Fibroblast of upper back skin (primary cell): ENCODE measurements around the gene CHP2.
"Not testable (repeated sequence)": the region's sequence is repeated elsewhere in the genome, so short reads cannot be mapped to it uniquely, and the experiment has no call there.

Source experiments
- DNase-seq: peaks from one replicate; pipeline ENCODE4 v3.0.0-alpha.2; 2013

Gene CHP2

DNA sequence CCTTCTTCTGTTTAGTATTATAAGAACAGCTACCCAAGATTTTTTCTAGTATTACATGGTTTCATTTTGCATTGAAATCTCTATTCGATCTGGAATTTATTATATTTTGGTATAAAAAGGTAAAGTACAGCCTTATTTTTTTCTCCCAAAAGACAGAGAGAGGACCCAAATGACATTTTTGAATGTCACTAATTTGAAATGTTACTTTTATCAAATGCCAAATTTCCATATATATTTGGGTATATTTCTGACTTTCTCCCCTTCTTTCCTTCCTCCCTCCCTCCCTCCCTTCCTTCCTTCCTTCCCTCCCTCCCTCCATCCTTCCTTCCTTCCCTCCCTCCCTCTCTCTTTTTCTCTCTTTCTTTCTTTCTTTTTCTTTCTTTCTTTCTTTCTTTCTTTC is 6.2 kb upstream of the CHP2 start:
- no peak for DNase-seq

- DNase-seq, result not testable (repeated sequence)
Observed at GRCh38 chr16:23751053-23751452, 3.8 kb upstream of the CHP2 start.

GRCh38 chr16:23753908-23754593 is 775 bp upstream of the CHP2 start:
- no peak for DNase-seq

DNA sequence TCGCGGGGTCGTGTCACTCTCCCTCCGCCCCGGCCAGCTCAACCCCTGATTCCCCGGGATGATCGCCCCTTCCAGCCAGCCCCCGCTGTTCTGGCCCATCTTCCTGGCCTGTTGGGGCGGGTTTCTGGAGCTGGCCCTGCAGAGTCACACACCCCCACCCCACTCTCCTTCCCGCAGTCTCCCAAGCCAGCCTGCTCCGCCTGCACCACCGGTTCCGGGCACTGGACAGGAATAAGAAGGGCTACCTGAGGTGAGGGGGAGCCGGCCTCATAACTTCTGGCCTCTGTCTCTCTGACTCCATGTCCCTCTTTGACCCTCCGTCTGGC is 621 bp downstream of the CHP2 start:
- DNase-seq, result no peak

- no peak for DNase-seq
Observed at GRCh38 chr16:23757116-23757515, 2.3 kb downstream of the CHP2 start.

- no peak for DNase-seq
Observed at GRCh38 chr16:23757937-23758619, 3.3 kb downstream of the CHP2 start.

- DNase-seq, result no peak
Observed at GRCh38 chr16:23765933-23766332, 11.1 kb downstream of the CHP2 start.

DNA sequence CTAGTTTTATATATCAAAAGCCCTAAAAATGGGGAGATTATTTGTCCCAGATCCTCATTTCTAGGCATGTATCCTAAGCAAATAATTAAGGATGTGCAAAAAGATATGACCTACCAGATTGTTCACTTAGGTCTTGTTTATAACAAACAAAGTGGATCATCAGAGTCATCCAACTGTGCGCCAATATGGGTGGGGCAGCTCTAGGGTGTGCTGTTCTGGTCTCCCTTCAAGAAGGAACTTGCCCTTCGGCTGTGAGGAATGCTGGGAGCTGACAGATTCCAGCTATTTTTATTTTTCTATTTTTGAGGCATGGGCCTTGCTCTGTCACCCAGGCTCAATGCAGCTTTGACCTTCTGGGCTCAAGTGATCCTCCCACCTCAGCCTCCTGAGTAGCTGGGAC is 13.8 kb downstream of the CHP2 start:
- DNase-seq, result no peak

- no peak for DNase-seq
Observed at GRCh38 chr16:23771027-23771426, 16.2 kb downstream of the CHP2 start.

GRCh38 chr16:23771642-23772041 is 16.8 kb downstream of the CHP2 start:
- DNase-seq, result no peak

GRCh38 chr16:23773339-23773738 is 18.5 kb downstream of the CHP2 start:
- no peak for DNase-seq

DNA sequence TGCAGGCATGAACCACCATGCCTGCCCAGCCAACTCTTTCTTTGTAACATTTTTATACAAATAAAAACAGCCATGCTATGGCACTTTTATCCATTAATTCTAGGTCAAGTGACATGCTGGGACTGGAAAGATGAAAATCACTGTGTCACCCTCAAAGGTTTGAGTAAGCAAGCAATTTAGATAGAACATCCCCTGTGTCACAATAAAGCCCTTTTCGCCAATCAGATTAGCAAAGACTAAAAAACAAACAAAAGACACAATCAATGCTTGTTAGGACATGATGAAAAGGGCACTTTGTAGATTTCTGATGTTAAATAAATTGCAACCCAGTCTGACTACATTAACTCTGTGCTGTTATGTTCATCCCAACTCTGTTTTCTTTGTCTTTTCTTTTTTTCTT is 26.4 kb downstream of the CHP2 start:
- no peak for DNase-seq

- no peak for DNase-seq
Observed at GRCh38 chr16:23784811-23785447, 30.1 kb downstream of the CHP2 start.

- no peak for DNase-seq
Observed at GRCh38 chr16:23785842-23786241, 31.0 kb downstream of the CHP2 start.

DNA sequence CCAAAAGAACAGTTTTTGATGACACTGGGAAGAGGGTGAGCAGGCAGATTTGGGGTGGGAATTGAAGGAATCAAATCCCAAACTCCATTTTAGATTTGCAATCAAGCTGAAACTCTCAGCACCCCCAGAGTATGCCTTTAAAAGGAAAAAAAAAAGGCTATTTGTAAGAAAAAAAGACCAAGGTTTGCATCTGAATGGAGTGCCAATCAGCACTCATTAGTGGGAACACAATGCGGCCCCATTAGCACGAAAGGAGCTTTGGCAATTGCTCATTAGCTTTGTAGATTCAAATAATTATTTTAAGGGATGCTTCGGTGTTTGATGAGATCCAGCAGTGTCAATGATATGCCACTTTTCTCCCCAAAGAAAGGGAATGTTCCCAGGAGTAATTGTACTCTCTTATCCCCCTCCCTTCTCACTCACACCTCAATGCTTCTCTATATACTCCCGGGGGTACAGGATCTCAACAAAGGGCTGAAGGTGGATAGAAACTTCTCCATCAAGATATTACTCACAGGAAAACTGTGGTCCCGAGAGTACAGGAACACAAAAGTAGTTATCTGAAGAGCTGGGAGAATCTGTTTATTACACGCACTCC is 32.2 kb downstream of the CHP2 start:
- DNase-seq, result no peak

DNA sequence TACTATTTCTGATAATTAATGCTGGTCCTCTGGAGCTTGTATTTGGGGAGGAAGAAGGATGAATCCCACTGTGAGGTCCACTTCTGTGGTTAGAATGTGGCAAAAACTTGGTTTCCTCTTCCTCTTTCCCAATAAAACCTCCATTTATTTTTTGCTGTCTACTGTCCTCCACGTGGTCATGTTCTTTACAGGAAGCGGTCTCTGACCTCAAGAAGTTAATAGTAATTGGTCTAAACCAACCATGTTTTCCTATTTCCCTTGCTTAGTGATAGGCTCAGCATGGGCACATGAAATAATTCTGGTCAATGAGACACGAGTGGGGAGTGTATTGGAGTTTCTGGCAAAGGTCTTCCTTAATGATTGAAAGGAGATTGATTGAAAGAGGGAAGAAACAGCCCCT is 33.9 kb downstream of the CHP2 start:
- DNase-seq, result no peak

DNA sequence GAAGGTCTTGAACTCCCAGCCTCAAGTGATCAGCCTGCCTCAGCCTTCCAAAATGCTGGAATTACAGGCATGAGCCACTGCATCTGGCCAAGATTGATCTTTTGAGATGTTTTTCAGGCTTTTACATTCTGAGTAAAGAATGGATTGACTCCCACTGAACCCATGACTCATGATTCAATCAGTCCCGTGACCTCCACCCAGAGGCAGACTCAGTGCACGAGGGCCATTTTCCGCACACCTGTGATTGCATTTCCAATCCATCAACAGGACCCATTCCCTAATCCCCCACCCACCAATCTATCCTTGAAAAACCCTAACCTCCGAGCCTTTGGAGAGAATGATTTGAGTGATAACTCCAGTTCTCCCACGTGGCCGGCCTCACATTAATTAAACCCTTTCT is 40.6 kb downstream of the CHP2 start:
- no peak for DNase-seq

DNA sequence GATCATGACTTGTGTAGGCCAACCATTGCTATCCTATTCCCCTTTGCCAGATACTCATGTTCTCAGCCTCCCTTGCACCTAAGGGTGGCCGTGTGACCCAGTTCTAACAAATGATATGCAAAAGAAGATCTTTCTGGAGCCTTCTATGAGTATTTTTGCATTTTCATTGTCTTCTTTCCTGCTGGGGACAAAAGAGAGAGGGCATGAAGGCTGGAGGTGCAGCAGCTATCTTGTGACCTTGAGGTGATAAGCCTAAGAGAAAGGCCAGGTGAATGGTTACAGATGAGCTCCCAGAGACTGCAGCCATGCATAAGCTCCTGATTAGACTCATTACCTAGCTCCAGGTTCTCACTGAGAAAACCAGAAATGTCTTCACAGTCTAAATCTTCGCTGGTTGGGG is 42.1 kb downstream of the CHP2 start:
- no peak for DNase-seq

GRCh38 chr16:23801378-23801777 is 46.6 kb downstream of the CHP2 start:
- peak; percentile 50 for DNase-seq

DNA sequence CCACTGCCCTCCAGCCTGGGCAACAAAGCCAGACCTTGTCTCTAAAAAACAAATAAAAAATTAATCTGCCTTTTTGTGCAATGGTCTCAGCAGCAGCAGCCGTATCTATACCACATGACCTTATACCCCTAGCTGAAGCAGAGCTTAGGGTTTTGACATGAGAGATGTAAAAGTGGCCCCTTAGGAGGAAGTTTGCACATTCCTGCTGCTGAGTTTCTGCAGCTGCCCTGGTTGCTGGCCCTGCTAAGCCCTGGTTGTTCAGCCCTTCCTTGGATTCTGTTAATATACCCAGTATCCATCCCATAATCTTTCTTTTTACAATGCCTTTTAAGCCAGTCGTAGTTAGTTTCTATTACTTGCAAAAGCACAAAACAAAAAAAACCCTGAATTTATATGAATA is 48.0 kb downstream of the CHP2 start:
- DNase-seq, result no peak

DNA sequence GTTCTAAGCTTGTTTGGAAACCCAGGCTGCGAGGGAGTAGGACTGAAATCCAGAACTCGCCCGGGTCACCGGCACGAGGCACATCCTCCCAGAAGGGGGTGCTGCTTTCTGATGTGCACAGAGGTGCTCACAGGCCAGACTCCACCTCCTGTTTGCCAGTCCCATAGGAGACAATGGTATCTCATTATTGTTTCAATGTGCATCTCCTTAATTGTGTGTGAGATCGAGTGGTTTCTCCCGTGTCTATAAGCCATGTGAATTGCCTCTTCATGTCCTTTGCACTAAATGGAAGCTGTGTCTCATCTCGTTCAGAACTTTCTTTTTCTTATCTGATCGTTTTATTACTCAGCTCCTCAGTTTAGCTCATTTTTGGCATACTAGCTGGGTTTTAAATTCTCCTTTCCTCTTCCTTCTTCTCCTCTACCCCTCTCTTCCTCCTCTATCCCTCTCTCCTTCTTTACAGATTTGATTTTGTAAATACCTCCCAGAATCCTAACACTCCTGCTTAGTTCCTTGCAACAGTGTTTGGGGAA is 48.8 kb downstream of the CHP2 start:
- DNase-seq, result no peak

GRCh38 chr16:23807028-23807427 is 52.2 kb downstream of the CHP2 start:
- no peak for DNase-seq
